Thoracic aorta (tissue), 2 donors: ENCODE results near the gene RPH3AL. TPM values are rescaled to one million over a fixed set of nuclear protein-coding genes. Genes with fewer than 3 reads are reported as not detected.

Experiments
- ATAC-seq: fragments of 150-250 bp; one replicate; pipeline ENCODE4 v1.8.0; 2017; ENCODE audit warnings: low read depth; ENCODE audit not compliant: insufficient number of reproducible peaks, low FRiP score
- DNase-seq: peaks from one replicate; pipeline ENCODE4 v3.0.0-alpha.2; 2020; ENCODE audit warnings: low spot score
- H3K27ac ChIP-seq, 2 donors: fragments of 200-600 bp; sonication (generic); 1 replicate in 1 of 2; 2 replicates in 1 of 2; pipeline ENCODE4 v1.5.1; 2016; ENCODE audit warnings: mild to moderate bottlenecking in 2 of 2, moderate library complexity in 2 of 2
- H3K27me3 ChIP-seq: fragments of 200-600 bp; sonication (generic); replicated peaks from 2 replicates; pipeline ENCODE4 v1.6.0; 2016; ENCODE audit warnings: mild to moderate bottlenecking; ENCODE audit not compliant: insufficient read depth
- H3K36me3 ChIP-seq: fragments of 200-600 bp; sonication (generic); one replicate; pipeline ENCODE4 v1.5.1; 2016
- H3K4me1 ChIP-seq, 2 donors: fragments of 200-600 bp; sonication (generic); 1 replicate in 1 of 2; 2 replicates in 1 of 2; pipeline versions ENCODE4 v1.5.1 to v1.6.0; 2016; ENCODE audit warnings: low read depth in 2 of 2, mild to moderate bottlenecking in 1 of 2; ENCODE audit not compliant: control insufficient read depth in 1 of 2
- H3K4me3 ChIP-seq: fragments of 200-600 bp; sonication (generic); 2 replicates; pipeline ENCODE4 v1.5.1; 2016; ENCODE audit warnings: mild to moderate bottlenecking
- H3K9me3 ChIP-seq: fragments of 200-600 bp; sonication (generic); 2 replicates; pipeline ENCODE4 v1.5.1; 2016
- total RNA-seq, 2 donors: library from RNA; depleted of rRNA; stranded (reverse); fragments of >200 nt; gene quantifications; one replicate each; pipeline versions ENCODE4 v1.1.0 to v1.2.3, GENCODE V29; 2016
- TF ChIP-seq, protein P1 (sequence below): fragments of 200-600 bp; sonication (generic); IDR thresholded peaks from one replicate; pipeline ENCODE4 v1.5.1; 2019; ENCODE audit warnings: antibody characterized with exemption

The RPH3AL gene
- total RNA-seq, 2 donors from 2014 or later, result 6.5 to 33.1 TPM

DNA sequence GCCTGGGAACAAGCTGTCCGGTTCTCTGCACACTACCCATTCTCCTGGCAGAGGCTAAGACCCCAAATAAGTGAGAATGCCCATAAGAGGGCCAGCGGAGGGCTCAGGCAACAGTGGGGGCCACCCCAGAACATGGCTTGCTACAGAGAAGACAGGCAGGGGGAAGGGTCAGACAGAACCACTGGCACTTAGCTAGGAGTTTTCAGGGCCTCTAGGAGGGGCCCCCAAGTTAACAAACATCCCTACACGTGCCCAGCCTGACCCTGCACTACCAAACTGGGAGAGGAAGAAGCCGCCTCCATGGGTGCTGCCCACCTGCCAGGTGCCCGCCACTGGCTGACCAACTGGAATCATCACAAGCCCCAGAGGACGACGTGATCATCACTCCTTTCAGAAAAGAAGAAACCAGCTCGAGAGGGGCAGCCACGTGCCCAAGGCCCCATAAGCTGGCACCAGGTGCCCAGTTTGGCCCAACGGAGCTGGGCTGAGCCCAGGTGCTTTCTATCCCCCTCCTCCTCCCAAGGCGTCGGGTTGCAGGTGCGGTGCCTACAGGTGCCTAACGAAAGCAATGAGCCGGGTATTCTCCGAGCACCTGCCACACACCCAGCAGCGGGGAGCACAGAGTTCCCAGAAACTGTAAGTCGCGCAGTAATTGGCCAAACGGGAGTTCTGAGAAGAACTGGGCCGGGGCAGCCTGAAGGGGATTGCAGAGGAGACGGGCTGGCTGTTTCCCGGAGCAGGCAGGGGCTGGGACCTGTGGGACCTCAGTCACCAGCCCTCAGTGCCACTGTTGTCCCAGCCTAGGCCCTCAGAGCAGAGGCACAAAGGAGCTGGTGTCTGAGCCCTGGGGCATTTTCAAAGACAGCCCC lies 13.2 kb downstream of the RPH3AL start:
- no peaks in the 10 kb centered on the region for H3K4me1 ChIP-seq
- H3K36me3 ChIP-seq, result no peaks in the 10 kb centered on the region
- ATAC-seq, result no peak
- DNase-seq, result no peak
- no peaks in the 10 kb centered on the region for H3K9me3 ChIP-seq
- H3K27me3 ChIP-seq, result no peaks in the 10 kb centered on the region
- H3K27ac ChIP-seq, result no peak overlapping the region
- TF ChIP-seq, protein P1, sequence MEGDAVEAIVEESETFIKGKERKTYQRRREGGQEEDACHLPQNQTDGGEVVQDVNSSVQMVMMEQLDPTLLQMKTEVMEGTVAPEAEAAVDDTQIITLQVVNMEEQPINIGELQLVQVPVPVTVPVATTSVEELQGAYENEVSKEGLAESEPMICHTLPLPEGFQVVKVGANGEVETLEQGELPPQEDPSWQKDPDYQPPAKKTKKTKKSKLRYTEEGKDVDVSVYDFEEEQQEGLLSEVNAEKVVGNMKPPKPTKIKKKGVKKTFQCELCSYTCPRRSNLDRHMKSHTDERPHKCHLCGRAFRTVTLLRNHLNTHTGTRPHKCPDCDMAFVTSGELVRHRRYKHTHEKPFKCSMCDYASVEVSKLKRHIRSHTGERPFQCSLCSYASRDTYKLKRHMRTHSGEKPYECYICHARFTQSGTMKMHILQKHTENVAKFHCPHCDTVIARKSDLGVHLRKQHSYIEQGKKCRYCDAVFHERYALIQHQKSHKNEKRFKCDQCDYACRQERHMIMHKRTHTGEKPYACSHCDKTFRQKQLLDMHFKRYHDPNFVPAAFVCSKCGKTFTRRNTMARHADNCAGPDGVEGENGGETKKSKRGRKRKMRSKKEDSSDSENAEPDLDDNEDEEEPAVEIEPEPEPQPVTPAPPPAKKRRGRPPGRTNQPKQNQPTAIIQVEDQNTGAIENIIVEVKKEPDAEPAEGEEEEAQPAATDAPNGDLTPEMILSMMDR, result no peak
- H3K4me3 ChIP-seq, result no peak overlapping the region

DNA sequence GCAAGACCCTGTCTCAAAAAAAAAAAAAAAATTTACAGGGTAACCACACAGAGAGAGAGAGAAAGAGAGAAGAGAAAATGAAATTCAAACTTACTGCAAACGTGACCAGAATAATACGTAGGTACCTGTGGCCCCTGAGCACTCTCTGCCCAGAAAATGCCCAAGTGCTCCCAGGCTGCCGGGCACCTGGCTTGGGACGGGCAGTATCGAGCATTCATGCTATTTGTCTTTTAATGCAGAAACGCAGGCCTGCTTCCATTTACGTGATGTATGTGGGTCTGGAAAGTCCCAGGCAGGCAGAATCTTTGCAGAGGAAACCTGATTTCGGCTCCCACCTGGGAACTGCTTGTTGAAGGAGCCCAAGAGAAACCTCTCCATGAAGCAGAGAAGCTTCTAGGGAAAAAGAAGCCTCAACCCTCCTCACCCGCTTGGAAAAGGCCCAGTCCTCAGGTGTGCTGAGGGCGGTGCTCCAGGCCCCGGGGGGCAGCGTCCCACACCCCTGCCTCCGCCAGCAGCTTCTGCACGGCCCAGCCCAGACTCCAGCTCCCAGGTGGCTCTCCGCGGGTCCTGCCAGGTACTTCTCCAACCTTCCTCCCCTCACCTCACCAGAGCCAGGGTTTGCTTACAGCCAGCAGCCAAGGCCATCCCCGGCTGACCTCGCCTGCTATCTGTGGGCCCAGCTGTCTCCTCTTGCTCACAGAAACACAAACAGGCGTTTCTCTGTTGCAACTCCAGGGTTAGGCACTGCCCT lies 14.0 kb downstream of the RPH3AL start:
- no peak for ATAC-seq
- Histone ChIP-seq H3K27ac (no peak overlapping the region), H3K36me3 (no peaks in the 10 kb centered on the region)

DNA sequence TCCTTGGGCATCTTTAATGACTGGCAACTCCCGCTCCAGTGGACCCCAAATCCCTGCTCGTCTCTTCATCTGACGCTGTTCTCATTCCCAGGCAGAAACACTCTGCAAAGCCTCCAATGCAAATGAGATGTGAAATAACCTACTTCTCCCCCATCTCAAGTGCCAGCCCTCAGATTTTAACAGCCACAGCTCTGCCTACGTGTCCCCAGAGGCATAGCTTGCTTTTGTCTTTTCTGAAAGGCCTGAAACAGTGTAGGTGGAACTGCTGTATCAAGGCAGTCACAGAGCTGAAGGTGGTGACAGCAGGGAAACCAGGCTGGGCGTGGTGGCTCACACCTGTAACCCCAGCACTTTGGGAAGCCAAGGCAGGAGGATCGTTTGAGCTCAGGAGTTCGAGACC lies 14.7 kb downstream of the RPH3AL start:
- DNase-seq, result no peak
- H3K27ac ChIP-seq, result no peak overlapping the region

More for the DNA sequence above, 14.0 kb downstream of the RPH3AL start:
- Histone ChIP-seq H3K4me3 (no peak overlapping the region), H3K4me1 (no peaks in the 10 kb centered on the region), H3K9me3 (no peaks in the 10 kb centered on the region), H3K27me3 (no peaks in the 10 kb centered on the region)
- no peak for DNase-seq
- TF ChIP-seq, protein P1, result no peak

DNA sequence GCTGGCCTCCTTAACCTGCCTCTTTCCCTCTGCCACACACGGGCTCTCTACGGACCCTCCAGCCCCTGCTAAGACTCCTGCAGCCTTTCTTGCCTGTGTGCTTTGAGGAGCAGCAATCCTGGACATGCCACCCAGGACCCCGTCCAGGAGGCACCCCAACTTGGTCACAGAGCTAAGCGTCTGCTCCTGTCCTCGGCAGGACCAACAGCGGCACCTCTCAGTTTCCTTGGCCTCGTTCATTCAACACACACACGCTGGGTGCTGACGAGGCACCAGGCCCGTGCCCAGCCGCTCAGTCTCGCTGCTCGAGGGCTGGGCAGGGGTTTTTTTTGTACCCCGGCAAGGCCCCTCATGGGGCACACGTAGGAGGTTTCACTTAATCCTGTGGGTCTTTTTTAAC lies 15.2 kb downstream of the RPH3AL start:
- TF ChIP-seq, protein P1, result no peak
- Histone ChIP-seq H3K4me3 (no peak overlapping the region), H3K9me3 (no peaks in the 10 kb centered on the region), H3K27me3 (no peaks in the 10 kb centered on the region), H3K27ac (no peak overlapping the region), H3K36me3 (no peaks in the 10 kb centered on the region), H3K4me1 (no peaks in the 10 kb centered on the region)
- DNase-seq (no peak), ATAC-seq (no peak)

More for the DNA sequence above, 14.7 kb downstream of the RPH3AL start:
- TF ChIP-seq, protein P1, result no peak
- H3K4me3 ChIP-seq, result no peak overlapping the region
- no peak for ATAC-seq
- no peaks in the 10 kb centered on the region for H3K9me3 ChIP-seq
- no peaks in the 10 kb centered on the region for H3K27me3 ChIP-seq
- no peaks in the 10 kb centered on the region for H3K36me3 ChIP-seq
- no peaks in the 10 kb centered on the region for H3K4me1 ChIP-seq

- Histone ChIP-seq H3K4me1 (no peaks in the 10 kb centered on the region), H3K27me3 (no peaks in the 10 kb centered on the region), H3K27ac (no peak overlapping the region), H3K4me3 (no peak overlapping the region), H3K36me3 (no peaks in the 10 kb centered on the region), H3K9me3 (no peaks in the 10 kb centered on the region)
- ATAC-seq (no peak), DNase-seq (no peak)
- TF ChIP-seq, protein P1, result no peak
These were observed 15.6 kb downstream of the RPH3AL start for GRCh38 chr17:337022-337420.
